HL-60 (cell line): ENCODE results near the gene HSPA12B.

Experiments
- DNase-seq, 2 experiments: peaks; one replicate each; pipeline ENCODE4 v3.0.0-alpha.2; 2010 to 2020; ENCODE audit warnings: low read depth in 1 of 2, low spot score in 1 of 2
- H3K27ac ChIP-seq: fragments of 250-450 bp; sonication (Bioruptor Pico); replicated peaks from 2 replicates; pipeline ENCODE4 v1.5.1; 2020; ENCODE audit warnings: mild to moderate bottlenecking, moderate library complexity
- H3K27me3 ChIP-seq: fragments of 250-450 bp; sonication (Bioruptor Pico); 2 replicates; pipeline ENCODE4 v1.5.1; 2021; ENCODE audit warnings: mild to moderate bottlenecking, moderate library complexity; ENCODE audit not compliant: insufficient read depth, poor library complexity, severe bottlenecking
- H3K4me3 ChIP-seq: replicated peaks from 2 replicates; pipeline ENCODE4 v1.5.1; 2011; ENCODE audit warnings: mild to moderate bottlenecking, control low read depth, low read length; ENCODE audit not compliant: insufficient read depth
- GABPA ChIP-seq: IDR thresholded peaks from 2 replicates; pipeline ENCODE4 v1.6.1; 2012; ENCODE audit warnings: low read depth
- POLR2AphosphoS5 ChIP-seq: IDR thresholded peaks from 2 replicates; pipeline ENCODE4 v1.6.1; 2012; ENCODE audit warnings: low read depth
- SPI1 ChIP-seq: IDR thresholded peaks from 2 replicates; pipeline ENCODE4 v1.6.1; 2012; ENCODE audit warnings: low read depth, mild to moderate bottlenecking, borderline replicate concordance
- long read RNA-seq: library from polyadenylated mRNA; unstranded; transcript quantifications from one replicate; pipeline ENCODE4 v2.0.0, GENCODE V29; 2020
- TF ChIP-seq, protein P1 (sequence below): IDR thresholded peaks from 2 replicates; pipeline ENCODE4 v1.6.1; 2012; ENCODE audit warnings: low read depth; ENCODE audit not compliant: insufficient replicate concordance
- TF ChIP-seq, protein P2 (sequence below): IDR thresholded peaks from one replicate; pipeline ENCODE4 v1.5.1; 2011; ENCODE audit warnings: low read length, control low read depth, inconsistent platforms; ENCODE audit not compliant: insufficient read depth

HSPA12B gene, protein sequence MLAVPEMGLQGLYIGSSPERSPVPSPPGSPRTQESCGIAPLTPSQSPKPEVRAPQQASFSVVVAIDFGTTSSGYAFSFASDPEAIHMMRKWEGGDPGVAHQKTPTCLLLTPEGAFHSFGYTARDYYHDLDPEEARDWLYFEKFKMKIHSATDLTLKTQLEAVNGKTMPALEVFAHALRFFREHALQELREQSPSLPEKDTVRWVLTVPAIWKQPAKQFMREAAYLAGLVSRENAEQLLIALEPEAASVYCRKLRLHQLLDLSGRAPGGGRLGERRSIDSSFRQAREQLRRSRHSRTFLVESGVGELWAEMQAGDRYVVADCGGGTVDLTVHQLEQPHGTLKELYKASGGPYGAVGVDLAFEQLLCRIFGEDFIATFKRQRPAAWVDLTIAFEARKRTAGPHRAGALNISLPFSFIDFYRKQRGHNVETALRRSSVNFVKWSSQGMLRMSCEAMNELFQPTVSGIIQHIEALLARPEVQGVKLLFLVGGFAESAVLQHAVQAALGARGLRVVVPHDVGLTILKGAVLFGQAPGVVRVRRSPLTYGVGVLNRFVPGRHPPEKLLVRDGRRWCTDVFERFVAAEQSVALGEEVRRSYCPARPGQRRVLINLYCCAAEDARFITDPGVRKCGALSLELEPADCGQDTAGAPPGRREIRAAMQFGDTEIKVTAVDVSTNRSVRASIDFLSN
- long read RNA-seq: 0 reads

DNA sequence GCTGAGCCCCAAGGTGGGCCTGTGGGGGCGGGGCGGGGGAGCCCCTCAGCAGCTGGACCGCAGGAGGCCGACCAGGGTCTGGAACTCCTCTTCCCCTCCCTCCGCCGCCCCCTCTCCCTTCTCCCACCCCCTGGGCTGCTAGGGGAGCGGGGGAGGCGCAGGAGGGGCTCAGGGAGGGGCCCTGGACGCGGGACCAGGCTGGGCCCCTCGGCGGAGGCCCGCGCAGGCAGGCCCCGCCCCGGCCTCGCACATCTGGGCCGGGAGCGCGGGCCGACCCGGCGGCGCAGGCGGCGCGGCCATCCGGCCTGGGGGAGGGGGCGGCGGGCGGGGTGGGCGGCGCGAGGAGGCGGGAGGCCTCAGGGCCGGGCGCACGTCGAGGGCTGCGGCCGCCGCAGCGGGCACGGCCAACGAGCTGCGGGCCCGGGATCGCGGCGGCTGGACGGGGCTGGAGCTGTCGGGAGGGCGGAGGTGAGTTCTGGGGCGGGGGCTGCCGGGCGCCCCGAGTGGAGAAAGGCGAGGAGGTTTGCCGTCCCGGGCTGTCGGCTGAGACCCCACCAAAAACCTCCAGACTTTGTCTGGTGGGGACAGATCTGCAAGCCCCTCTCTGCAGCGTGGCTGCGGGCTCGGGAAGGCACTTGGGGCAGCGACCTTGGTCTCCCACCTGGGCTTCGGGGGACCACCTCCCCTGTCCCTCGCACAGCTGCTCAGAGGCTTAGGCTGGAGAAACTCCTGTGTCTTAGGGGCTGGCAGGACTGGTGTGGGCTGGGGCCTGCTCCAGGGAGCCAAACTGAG lies at the start of gene HSPA12B:
TSS of gene HSPA12B (plus strand) at position 359 of the 792 bp plus-strand sequence. CDS start 5,990 bp downstream, outside the sequence.
- H3K27me3 ChIP-seq: peaks cover 27% of the 10 kb centered on the region
- DNase-seq: no peak

DNA sequence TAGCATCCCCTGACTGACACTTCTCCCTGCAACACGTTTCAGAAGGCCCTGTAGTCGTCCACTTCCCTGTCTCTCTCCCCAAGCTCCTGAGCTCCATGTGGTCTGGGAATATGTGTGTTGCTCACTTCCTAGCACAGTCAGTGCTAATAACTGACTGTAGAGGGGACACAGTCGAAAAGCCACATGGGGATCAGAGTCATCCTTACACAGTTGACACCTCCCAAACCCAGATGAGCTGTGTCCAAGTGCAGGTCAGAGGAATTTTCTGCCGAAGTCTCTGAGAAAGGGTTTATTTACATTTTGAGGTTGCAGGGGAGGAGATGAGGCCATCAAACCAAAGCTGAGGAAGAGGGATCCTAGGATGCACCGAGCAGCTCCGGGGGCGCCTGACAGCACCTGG lies 47.1 kb upstream of the HSPA12B start:
- DNase-seq: no peak
- Histone ChIP-seq H3K27ac (no peak overlapping the region), H3K27me3 (peaks cover 36% of the 10 kb centered on the region), H3K4me3 (no peak overlapping the region)
- TF ChIP-seq, protein P1, sequence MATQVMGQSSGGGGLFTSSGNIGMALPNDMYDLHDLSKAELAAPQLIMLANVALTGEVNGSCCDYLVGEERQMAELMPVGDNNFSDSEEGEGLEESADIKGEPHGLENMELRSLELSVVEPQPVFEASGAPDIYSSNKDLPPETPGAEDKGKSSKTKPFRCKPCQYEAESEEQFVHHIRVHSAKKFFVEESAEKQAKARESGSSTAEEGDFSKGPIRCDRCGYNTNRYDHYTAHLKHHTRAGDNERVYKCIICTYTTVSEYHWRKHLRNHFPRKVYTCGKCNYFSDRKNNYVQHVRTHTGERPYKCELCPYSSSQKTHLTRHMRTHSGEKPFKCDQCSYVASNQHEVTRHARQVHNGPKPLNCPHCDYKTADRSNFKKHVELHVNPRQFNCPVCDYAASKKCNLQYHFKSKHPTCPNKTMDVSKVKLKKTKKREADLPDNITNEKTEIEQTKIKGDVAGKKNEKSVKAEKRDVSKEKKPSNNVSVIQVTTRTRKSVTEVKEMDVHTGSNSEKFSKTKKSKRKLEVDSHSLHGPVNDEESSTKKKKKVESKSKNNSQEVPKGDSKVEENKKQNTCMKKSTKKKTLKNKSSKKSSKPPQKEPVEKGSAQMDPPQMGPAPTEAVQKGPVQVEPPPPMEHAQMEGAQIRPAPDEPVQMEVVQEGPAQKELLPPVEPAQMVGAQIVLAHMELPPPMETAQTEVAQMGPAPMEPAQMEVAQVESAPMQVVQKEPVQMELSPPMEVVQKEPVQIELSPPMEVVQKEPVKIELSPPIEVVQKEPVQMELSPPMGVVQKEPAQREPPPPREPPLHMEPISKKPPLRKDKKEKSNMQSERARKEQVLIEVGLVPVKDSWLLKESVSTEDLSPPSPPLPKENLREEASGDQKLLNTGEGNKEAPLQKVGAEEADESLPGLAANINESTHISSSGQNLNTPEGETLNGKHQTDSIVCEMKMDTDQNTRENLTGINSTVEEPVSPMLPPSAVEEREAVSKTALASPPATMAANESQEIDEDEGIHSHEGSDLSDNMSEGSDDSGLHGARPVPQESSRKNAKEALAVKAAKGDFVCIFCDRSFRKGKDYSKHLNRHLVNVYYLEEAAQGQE: no peak
- no peak for TF ChIP-seq SPI1
- TF ChIP-seq GABPA: no peak
- TF ChIP-seq POLR2AphosphoS5: no peak
- TF ChIP-seq, protein P2, sequence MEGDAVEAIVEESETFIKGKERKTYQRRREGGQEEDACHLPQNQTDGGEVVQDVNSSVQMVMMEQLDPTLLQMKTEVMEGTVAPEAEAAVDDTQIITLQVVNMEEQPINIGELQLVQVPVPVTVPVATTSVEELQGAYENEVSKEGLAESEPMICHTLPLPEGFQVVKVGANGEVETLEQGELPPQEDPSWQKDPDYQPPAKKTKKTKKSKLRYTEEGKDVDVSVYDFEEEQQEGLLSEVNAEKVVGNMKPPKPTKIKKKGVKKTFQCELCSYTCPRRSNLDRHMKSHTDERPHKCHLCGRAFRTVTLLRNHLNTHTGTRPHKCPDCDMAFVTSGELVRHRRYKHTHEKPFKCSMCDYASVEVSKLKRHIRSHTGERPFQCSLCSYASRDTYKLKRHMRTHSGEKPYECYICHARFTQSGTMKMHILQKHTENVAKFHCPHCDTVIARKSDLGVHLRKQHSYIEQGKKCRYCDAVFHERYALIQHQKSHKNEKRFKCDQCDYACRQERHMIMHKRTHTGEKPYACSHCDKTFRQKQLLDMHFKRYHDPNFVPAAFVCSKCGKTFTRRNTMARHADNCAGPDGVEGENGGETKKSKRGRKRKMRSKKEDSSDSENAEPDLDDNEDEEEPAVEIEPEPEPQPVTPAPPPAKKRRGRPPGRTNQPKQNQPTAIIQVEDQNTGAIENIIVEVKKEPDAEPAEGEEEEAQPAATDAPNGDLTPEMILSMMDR: no peak

More for the DNA sequence above, at the start of gene HSPA12B:
- no peak within 1 kb of the TSS for H3K27ac ChIP-seq
- H3K4me3 ChIP-seq: no peak within 1 kb of the TSS
- TF ChIP-seq, protein P1: no peak

DNA sequence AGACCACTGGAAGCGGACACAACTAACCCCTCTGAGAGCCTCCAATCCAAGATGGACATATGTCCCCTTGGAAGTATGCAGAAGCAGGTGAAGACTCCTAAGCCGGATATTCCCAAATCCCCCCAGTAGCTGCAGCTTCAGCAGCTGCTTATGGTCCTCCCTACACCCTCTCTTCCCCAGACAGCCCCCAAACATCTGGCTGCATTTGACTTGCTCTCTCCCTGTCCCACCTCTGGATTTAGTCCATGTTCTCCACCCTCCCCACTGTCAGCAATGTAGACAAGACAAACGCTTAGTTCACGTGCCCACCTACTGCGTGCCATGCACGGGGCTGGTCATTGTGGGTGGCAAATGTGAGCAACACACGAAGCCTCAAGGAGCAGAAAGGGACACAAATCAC lies 46.1 kb upstream of the HSPA12B start:
- no peak overlapping the region for H3K27ac ChIP-seq
- H3K27me3 ChIP-seq: peaks cover 25% of the 10 kb centered on the region
- no peak overlapping the region for H3K4me3 ChIP-seq
- TF ChIP-seq, protein P1: no peak
- TF ChIP-seq POLR2AphosphoS5 (no peak), GABPA (no peak), SPI1 (no peak)
- TF ChIP-seq, protein P2: no peak
- no peak for DNase-seq
